ENCODE results near the gene FAM234A. TPM values are rescaled to one million over a fixed set of nuclear protein-coding genes. Genes with fewer than 3 reads are reported as not detected.

FAM234A gene, protein sequence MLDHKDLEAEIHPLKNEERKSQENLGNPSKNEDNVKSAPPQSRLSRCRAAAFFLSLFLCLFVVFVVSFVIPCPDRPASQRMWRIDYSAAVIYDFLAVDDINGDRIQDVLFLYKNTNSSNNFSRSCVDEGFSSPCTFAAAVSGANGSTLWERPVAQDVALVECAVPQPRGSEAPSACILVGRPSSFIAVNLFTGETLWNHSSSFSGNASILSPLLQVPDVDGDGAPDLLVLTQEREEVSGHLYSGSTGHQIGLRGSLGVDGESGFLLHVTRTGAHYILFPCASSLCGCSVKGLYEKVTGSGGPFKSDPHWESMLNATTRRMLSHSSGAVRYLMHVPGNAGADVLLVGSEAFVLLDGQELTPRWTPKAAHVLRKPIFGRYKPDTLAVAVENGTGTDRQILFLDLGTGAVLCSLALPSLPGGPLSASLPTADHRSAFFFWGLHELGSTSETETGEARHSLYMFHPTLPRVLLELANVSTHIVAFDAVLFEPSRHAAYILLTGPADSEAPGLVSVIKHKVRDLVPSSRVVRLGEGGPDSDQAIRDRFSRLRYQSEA
- 67.0 and 68.5 TPM in 2 replicates for total RNA-seq
- 53.7 and 64.8 TPM in 2 replicates for polyA plus RNA-seq
- 68.4 and 90.0 TPM in 2 replicates for polyA plus RNA-seq (2012)
- 40.6 and 54.7 TPM in 2 replicates for polyA minus RNA-seq (ENCODE audit: low replicate concordance)

- peak within 1 kb of the TSS; percentile 100 for H3K27ac ChIP-seq (ENCODE audit: insufficient read depth, low read length)
- H3K9me3 ChIP-seq (ENCODE audit: control insufficient read depth, insufficient read depth, low read depth, low read length), result no peaks in the 10 kb centered on the region
- TF ChIP-seq EZH2 (IDR thresholded peaks at IDR 0.05; ENCODE audit: low read length, missing control alignments), result no peak
- TF ChIP-seq, protein P1, sequence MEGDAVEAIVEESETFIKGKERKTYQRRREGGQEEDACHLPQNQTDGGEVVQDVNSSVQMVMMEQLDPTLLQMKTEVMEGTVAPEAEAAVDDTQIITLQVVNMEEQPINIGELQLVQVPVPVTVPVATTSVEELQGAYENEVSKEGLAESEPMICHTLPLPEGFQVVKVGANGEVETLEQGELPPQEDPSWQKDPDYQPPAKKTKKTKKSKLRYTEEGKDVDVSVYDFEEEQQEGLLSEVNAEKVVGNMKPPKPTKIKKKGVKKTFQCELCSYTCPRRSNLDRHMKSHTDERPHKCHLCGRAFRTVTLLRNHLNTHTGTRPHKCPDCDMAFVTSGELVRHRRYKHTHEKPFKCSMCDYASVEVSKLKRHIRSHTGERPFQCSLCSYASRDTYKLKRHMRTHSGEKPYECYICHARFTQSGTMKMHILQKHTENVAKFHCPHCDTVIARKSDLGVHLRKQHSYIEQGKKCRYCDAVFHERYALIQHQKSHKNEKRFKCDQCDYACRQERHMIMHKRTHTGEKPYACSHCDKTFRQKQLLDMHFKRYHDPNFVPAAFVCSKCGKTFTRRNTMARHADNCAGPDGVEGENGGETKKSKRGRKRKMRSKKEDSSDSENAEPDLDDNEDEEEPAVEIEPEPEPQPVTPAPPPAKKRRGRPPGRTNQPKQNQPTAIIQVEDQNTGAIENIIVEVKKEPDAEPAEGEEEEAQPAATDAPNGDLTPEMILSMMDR (conservative IDR thresholded peaks at IDR 0.05 in 1 of 2, IDR thresholded peaks at IDR 0.05 in 1 of 2; ENCODE audit: low read depth in 1 of 2, low read length in 2 of 2), result peak; percentile 36 to 41
- H3K4me3 ChIP-seq (replicated peaks in 1 of 4; ENCODE audit: control extremely low read depth in 1 of 4, insufficient read depth in 1 of 4, low read depth in 3 of 4, low read length in 4 of 4), result peak within 1 kb of the TSS; percentile 86 to 97 (median 94)
- no peaks in the 10 kb centered on the region for H3K79me2 ChIP-seq (ENCODE audit: control insufficient read depth, insufficient read depth, low read length)
- peak; percentile 85 to 91 for DNase-seq (ENCODE audit: low read depth in 2 of 2)
- H3K4me1 ChIP-seq (ENCODE audit: control insufficient read depth, extremely low read depth, insufficient read depth, low read length), result no peaks in the 10 kb centered on the region
- peak within 1 kb of the TSS; percentile 96 for H3K9ac ChIP-seq (ENCODE audit: insufficient read depth, low read length)
- H3K4me2 ChIP-seq (ENCODE audit: extremely low read depth, insufficient read depth, low read length), result peak within 1 kb of the TSS; percentile 90
- H4K20me1 ChIP-seq (ENCODE audit: control insufficient read depth, extremely low read depth, insufficient read depth, low read length), result no peaks in the 10 kb centered on the region
- peak within 1 kb of the TSS; percentile 100 for H2AFZ ChIP-seq (ENCODE audit: low read length)
- H3K36me3 ChIP-seq (ENCODE audit: control insufficient read depth, insufficient read depth, low read length), result no peaks in the 10 kb centered on the region
- H3K27me3 ChIP-seq (ENCODE audit: control insufficient read depth, insufficient read depth, low read length), result no peaks in the 10 kb centered on the region
These were observed at the start of gene FAM234A for GRCh38 chr16:234468-235305. FAM234A (plus strand) TSS chr16:234821; CDS start chr16:254414, 19,593 bp downstream.

DNA sequence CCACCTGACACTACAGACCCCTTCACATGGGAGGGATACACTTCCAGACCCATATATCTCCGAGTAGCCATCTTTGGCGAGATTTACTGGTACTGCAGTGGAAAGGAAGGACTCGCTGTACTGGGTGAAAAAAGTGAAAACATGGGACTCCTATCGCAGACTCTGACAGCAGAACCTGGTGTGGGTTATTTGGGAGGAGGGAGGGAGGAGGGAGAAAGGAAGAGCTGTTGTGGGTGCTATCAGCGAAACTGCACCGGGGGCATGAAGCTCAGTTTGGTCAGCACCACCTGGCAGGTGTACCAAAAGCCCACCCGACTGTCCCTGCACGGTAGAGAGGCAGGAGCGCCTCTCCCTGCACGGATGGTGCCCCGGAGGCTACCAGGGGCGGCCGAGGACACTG lies 49.4 kb upstream of the FAM234A start:
- Histone ChIP-seq H3K36me3 (ENCODE audit: control insufficient read depth, insufficient read depth, low read length) (peaks cover 18% of the 10 kb centered on the region), H3K4me2 (ENCODE audit: extremely low read depth, insufficient read depth, low read length) (no peak overlapping the region), H2AFZ (ENCODE audit: low read length) (no peak overlapping the region), H3K79me2 (ENCODE audit: control insufficient read depth, insufficient read depth, low read length) (no peaks in the 10 kb centered on the region), H3K4me3 (replicated peaks in 1 of 4; ENCODE audit: control extremely low read depth in 1 of 4, insufficient read depth in 1 of 4, low read depth in 3 of 4, low read length in 4 of 4) (no peak overlapping the region), H4K20me1 (ENCODE audit: control insufficient read depth, extremely low read depth, insufficient read depth, low read length) (no peaks in the 10 kb centered on the region), H3K9ac (ENCODE audit: insufficient read depth, low read length) (no peak overlapping the region), H3K27me3 (ENCODE audit: control insufficient read depth, insufficient read depth, low read length) (no peaks in the 10 kb centered on the region), H3K27ac (ENCODE audit: insufficient read depth, low read length) (no peak overlapping the region), H3K4me1 (ENCODE audit: control insufficient read depth, extremely low read depth, insufficient read depth, low read length) (peaks cover 6% of the 10 kb centered on the region), H3K9me3 (ENCODE audit: control insufficient read depth, insufficient read depth, low read depth, low read length) (no peaks in the 10 kb centered on the region)
- no peak for DNase-seq (ENCODE audit: low read depth in 2 of 2)
- no peak for TF ChIP-seq EZH2 (IDR thresholded peaks at IDR 0.05; ENCODE audit: low read length, missing control alignments)
- TF ChIP-seq, protein P1 (conservative IDR thresholded peaks at IDR 0.05 in 1 of 2, IDR thresholded peaks at IDR 0.05 in 1 of 2; ENCODE audit: low read depth in 1 of 2, low read length in 2 of 2), result no peak

- H2AFZ ChIP-seq (ENCODE audit: low read length), result no peak overlapping the region
- H3K4me3 ChIP-seq (replicated peaks in 1 of 4; ENCODE audit: control extremely low read depth in 1 of 4, insufficient read depth in 1 of 4, low read depth in 3 of 4, low read length in 4 of 4), result no peak overlapping the region
- H4K20me1 ChIP-seq (ENCODE audit: control insufficient read depth, extremely low read depth, insufficient read depth, low read length), result no peaks in the 10 kb centered on the region
- H3K4me1 ChIP-seq (ENCODE audit: control insufficient read depth, extremely low read depth, insufficient read depth, low read length), result peaks cover 6% of the 10 kb centered on the region
- H3K36me3 ChIP-seq (ENCODE audit: control insufficient read depth, insufficient read depth, low read length), result peaks cover 18% of the 10 kb centered on the region
- H3K4me2 ChIP-seq (ENCODE audit: extremely low read depth, insufficient read depth, low read length), result no peak overlapping the region
- no peaks in the 10 kb centered on the region for H3K9me3 ChIP-seq (ENCODE audit: control insufficient read depth, insufficient read depth, low read depth, low read length)
- TF ChIP-seq, protein P1 (conservative IDR thresholded peaks at IDR 0.05 in 1 of 2, IDR thresholded peaks at IDR 0.05 in 1 of 2; ENCODE audit: low read depth in 1 of 2, low read length in 2 of 2), result no peak
- TF ChIP-seq EZH2 (IDR thresholded peaks at IDR 0.05; ENCODE audit: low read length, missing control alignments), result no peak
- H3K9ac ChIP-seq (ENCODE audit: insufficient read depth, low read length), result no peak overlapping the region
- H3K27me3 ChIP-seq (ENCODE audit: control insufficient read depth, insufficient read depth, low read length), result no peaks in the 10 kb centered on the region
- H3K79me2 ChIP-seq (ENCODE audit: control insufficient read depth, insufficient read depth, low read length), result no peaks in the 10 kb centered on the region
- no peak overlapping the region for H3K27ac ChIP-seq (ENCODE audit: insufficient read depth, low read length)
- DNase-seq (ENCODE audit: low read depth in 2 of 2), result no peak
These were observed 48.9 kb upstream of the FAM234A start for GRCh38 chr16:185691-186090.
